IMR-90 (cell line): Measurements from ENCODE around the gene ZNF74. TPM values are rescaled to one million over a fixed set of nuclear protein-coding genes. Genes with fewer than 3 reads are reported as not detected.

Experiments
- ATAC-seq: fragments of 200-7000 bp; cut with Tn5 transposase; 2 replicates; pipeline ENCODE4 v1.9.1; 2020; ENCODE audit warnings: low read depth, mild to moderate bottlenecking, moderate library complexity
- BruUV-seq: library from RNA; stranded (reverse); fragments of 400-500 nt; replicated peaks from 2 replicates; lab custom pipeline; 2021; lab: Mats Ljungman, UMichigan
- CTCF ChIA-PET: fragments of 300-600 bp; formaldehyde crosslinking; extraction: SDS; loops from one replicate; lab custom pipeline; 2021; ENCODE audit warnings: antibody characterized with exemption; lab: Yijun Ruan, JAX
- POLR2A ChIA-PET: fragments of 300-600 bp; sonication (Branson Sonifier 250); formaldehyde crosslinking; loops from one replicate; lab custom pipeline; 2022; ENCODE audit warnings: antibody characterized with exemption; ENCODE audit not compliant: unreplicated experiment; lab: Charles Lee
- DNase-seq: peaks from one replicate; pipeline ENCODE4 v3.0.0; 2013
- H2AFZ ChIP-seq: replicated peaks from 2 replicates; pipeline ENCODE3; 2013; ENCODE audit warnings: low read length, mild to moderate bottlenecking; ENCODE audit not compliant: poor library complexity
- H2AK5ac ChIP-seq: 2 replicates; pipeline ENCODE4 v1.6.1; 2013; ENCODE audit warnings: low read depth, low read length, inconsistent platforms
- H2AK9ac ChIP-seq: replicated peaks from 2 replicates; pipeline ENCODE3; 2013; ENCODE audit warnings: mild to moderate bottlenecking, low read depth, low read length, moderate library complexity; ENCODE audit not compliant: poor library complexity
- H2BK120ac ChIP-seq: 2 replicates; pipeline ENCODE4 v1.6.1; 2013; ENCODE audit warnings: low read depth, low read length, inconsistent platforms
- H2BK15ac ChIP-seq: 3 replicates; pipeline ENCODE4 v1.6.1; 2013; ENCODE audit warnings: low read depth, low read length, inconsistent platforms
- H2BK20ac ChIP-seq: 2 replicates; pipeline ENCODE4 v1.6.1; 2013; ENCODE audit warnings: low read depth, mild to moderate bottlenecking, inconsistent platforms, low read length, moderate library complexity
- H2BK5ac ChIP-seq: 2 replicates; pipeline ENCODE4 v1.6.1; 2013; ENCODE audit warnings: mild to moderate bottlenecking, low read depth, low read length, inconsistent platforms; ENCODE audit not compliant: poor library complexity, severe bottlenecking
- H3K14ac ChIP-seq: replicated peaks from 2 replicates; pipeline ENCODE4 v1.6.1; 2013; ENCODE audit warnings: low read depth, low read length, inconsistent platforms
- H3K18ac ChIP-seq: 2 replicates; pipeline ENCODE4 v1.6.1; 2013; ENCODE audit warnings: low read depth, low read length, control low read depth
- H3K23ac ChIP-seq: 2 replicates; pipeline ENCODE4 v1.6.1; 2013; ENCODE audit warnings: low read depth, low read length, inconsistent platforms
- H3K27ac ChIP-seq: 2 replicates; pipeline ENCODE4 v1.5.1; 2013; ENCODE audit warnings: mild to moderate bottlenecking, control low read depth, low read length; ENCODE audit not compliant: insufficient read depth
- H3K27me3 ChIP-seq: 2 replicates; pipeline ENCODE4 v1.6.1; 2013; ENCODE audit warnings: low read length; ENCODE audit not compliant: control insufficient read depth, insufficient read depth
- H3K36me3 ChIP-seq: 2 replicates; pipeline ENCODE4 v1.6.1; 2013; ENCODE audit warnings: low read length, mixed read lengths; ENCODE audit not compliant: control insufficient read depth, insufficient read depth
- H3K4ac ChIP-seq: 2 replicates; pipeline ENCODE4 v1.6.1; 2013; ENCODE audit warnings: low read depth, low read length, inconsistent platforms
- H3K4me1 ChIP-seq: 2 replicates; pipeline ENCODE4 v1.6.1; 2013; ENCODE audit warnings: low read length, mixed read lengths; ENCODE audit not compliant: control insufficient read depth, insufficient read depth
- H3K4me2 ChIP-seq: 2 replicates; pipeline ENCODE4 v1.6.1; 2013; ENCODE audit warnings: low read depth, mild to moderate bottlenecking, control low read depth, low read length, moderate library complexity
- H3K4me3 ChIP-seq: 2 replicates; pipeline ENCODE4 v1.5.1; 2013; ENCODE audit warnings: low read depth, mild to moderate bottlenecking, control low read depth, low read length, moderate library complexity; ENCODE audit not compliant: insufficient read depth
- H3K56ac ChIP-seq: 2 replicates; pipeline ENCODE4 v1.6.1; 2013; ENCODE audit warnings: low read length, inconsistent platforms; ENCODE audit not compliant: insufficient read depth; ENCODE audit errors: extremely low read depth
- H3K79me1 ChIP-seq, 2 experiments: 2 replicates each; pipeline ENCODE4 v1.6.1; 2013; ENCODE audit warnings: low read length in 2 of 2, inconsistent platforms in 1 of 2, low read depth in 1 of 2
- H3K9ac ChIP-seq: 2 replicates; pipeline ENCODE4 v1.6.1; 2013; ENCODE audit warnings: low read depth, low read length, control low read depth
- H3K9me1 ChIP-seq: 2 replicates; pipeline ENCODE4 v1.6.1; 2013; ENCODE audit warnings: low read length, inconsistent platforms; ENCODE audit not compliant: insufficient read depth
- H3K9me3 ChIP-seq: 2 replicates; pipeline ENCODE4 v1.6.1; 2013; ENCODE audit warnings: low read length; ENCODE audit not compliant: control insufficient read depth, insufficient read depth
- H4K20me1 ChIP-seq: 2 replicates; pipeline ENCODE4 v1.6.1; 2013; ENCODE audit warnings: low read length, inconsistent platforms; ENCODE audit not compliant: insufficient read depth
- H4K5ac ChIP-seq: 2 replicates; pipeline ENCODE4 v1.6.1; 2013; ENCODE audit warnings: mild to moderate bottlenecking, low read depth, low read length, control low read depth
- H4K8ac ChIP-seq, 2 experiments: 2 replicates each; pipeline ENCODE4 v1.6.1; 2013; ENCODE audit warnings: low read depth in 2 of 2, low read length in 2 of 2, control low read depth in 1 of 2, inconsistent platforms in 1 of 2
- H4K91ac ChIP-seq: 2 replicates; pipeline ENCODE4 v1.6.1; 2013; ENCODE audit warnings: low read depth, low read length, inconsistent platforms; ENCODE audit not compliant: insufficient read depth
- BHLHE40 ChIP-seq: fragments of 150-350 bp; IDR thresholded peaks from 2 replicates; pipeline ENCODE4 v1.6.1; 2016; ENCODE audit warnings: mild to moderate bottlenecking, low read depth, low read length
- CEBPB ChIP-seq: IDR thresholded peaks from 2 replicates; pipeline ENCODE4 v1.6.1; 2012; ENCODE audit warnings: low read depth, low read length, improper control_type of control experiment
- CHD1 ChIP-seq: IDR thresholded peaks from 2 replicates; pipeline ENCODE4 v1.6.1; 2012; ENCODE audit warnings: low read depth, low read length, improper control_type of control experiment
- FOS ChIP-seq: fragments of 150-350 bp; IDR thresholded peaks from 2 replicates; pipeline ENCODE4 v1.6.1; 2016; ENCODE audit warnings: low read depth, low read length
- MAFK ChIP-seq: IDR thresholded peaks from 2 replicates; pipeline ENCODE4 v1.6.1; 2012; ENCODE audit warnings: low read depth, low read length, improper control_type of control experiment
- MAZ ChIP-seq: IDR thresholded peaks from 2 replicates; pipeline ENCODE4 v1.6.1; 2012; ENCODE audit warnings: low read depth, mild to moderate bottlenecking, low read length, improper control_type of control experiment, moderate library complexity, borderline replicate concordance
- MXI1 ChIP-seq: IDR thresholded peaks from 2 replicates; pipeline ENCODE4 v1.6.1; 2012; ENCODE audit warnings: low read depth, mild to moderate bottlenecking, low read length, moderate library complexity, borderline replicate concordance
- NFE2L2 ChIP-seq: fragments of 150-350 bp; IDR thresholded peaks from 2 replicates; pipeline ENCODE4 v1.6.1; 2016; ENCODE audit warnings: low read depth, mild to moderate bottlenecking, low read length
- POLR2A ChIP-seq: IDR thresholded peaks from 2 replicates; pipeline ENCODE4 v1.6.1; 2012; ENCODE audit warnings: mild to moderate bottlenecking, low read depth, low read length
- RAD21 ChIP-seq: IDR thresholded peaks from 2 replicates; pipeline ENCODE4 v1.6.1; 2012; ENCODE audit warnings: low read length, improper control_type of control experiment
- RCOR1 ChIP-seq: IDR thresholded peaks from 2 replicates; pipeline ENCODE4 v1.6.1; 2012; ENCODE audit warnings: mild to moderate bottlenecking, low read length, improper control_type of control experiment; ENCODE audit not compliant: insufficient replicate concordance
- SMC3 ChIP-seq: fragments of 150-350 bp; IDR thresholded peaks from 2 replicates; pipeline ENCODE4 v1.6.1; 2016; ENCODE audit warnings: low read depth, mild to moderate bottlenecking, antibody characterized with exemption, low read length, moderate library complexity
- WGBS, 2 experiments: methylation state at CpG; one replicate each; pipeline versions ENCODE4 v1.1.5 to v1.1.7; 2013; ENCODE audit warnings: missing lambda C conversion rate in 2 of 2; ENCODE audit not compliant: insufficient read length in 1 of 2; ENCODE audit errors: extremely low coverage in 2 of 2; 5-methylcytosine and 5-hydroxymethylcytosine counted together
- dilution Hi-C: fragments of 300-500 bp; cut with HindIII; formaldehyde crosslinking; loops from one replicate; pipeline ENCODE4 v1.14.3; 2018; ENCODE audit warnings: low sequenced_read_pairs; ENCODE audit not compliant: unreplicated experiment
- in situ Hi-C: fragments of 300-500 bp; cut with MboI; formaldehyde crosslinking; loops from 3 replicates; pipeline ENCODE4 v1.14.3; 2019; ENCODE audit warnings: low sequenced_read_pairs, inconsistent platforms, mixed read lengths
- intact Hi-C: fragments of 100-400 bp; cut with micrococcal nuclease; formaldehyde crosslinking; loops from 2 replicates; pipeline ENCODE4 v1.10.0; 2022
- polyA plus RNA-seq, 3 experiments: library from polyadenylated mRNA; depleted of rRNA; stranded (reverse); fragments of >200 nt; gene quantifications; 2 replicates each; pipeline ENCODE4 v1.2.3, GENCODE V29; 2012; ENCODE audit warnings: low replicate concordance in 1 of 3
- total RNA-seq: library from RNA; depleted of rRNA; stranded (reverse); fragments of >200 nt; gene quantifications from 2 replicates; pipeline ENCODE4 v1.2.3, GENCODE V29; 2012
- TF ChIP-seq, protein P1 (sequence below): fragments of 150-350 bp; IDR thresholded peaks from 2 replicates; pipeline ENCODE4 v1.6.1; 2016; ENCODE audit warnings: low read depth, mild to moderate bottlenecking, low read length, moderate library complexity, borderline replicate concordance
- TF ChIP-seq, protein P2 (sequence below): conservative IDR thresholded peaks from 2 replicates; pipeline ENCODE4 v1.5.1; 2012; ENCODE audit warnings: mild to moderate bottlenecking, low read depth, low read length, improper control_type of control experiment
- TF ChIP-seq, protein P3 (sequence below): fragments of 150-350 bp; IDR thresholded peaks from 2 replicates; pipeline ENCODE4 v1.6.1; 2017; ENCODE audit warnings: mild to moderate bottlenecking, antibody characterized with exemption, low read length, low read depth

ZNF74 gene
- total and polyA plus RNA-seq, 2 of the 4 experiments (the other 2 are of a cell fraction) = 7.5 to 8.4 TPM

DNA sequence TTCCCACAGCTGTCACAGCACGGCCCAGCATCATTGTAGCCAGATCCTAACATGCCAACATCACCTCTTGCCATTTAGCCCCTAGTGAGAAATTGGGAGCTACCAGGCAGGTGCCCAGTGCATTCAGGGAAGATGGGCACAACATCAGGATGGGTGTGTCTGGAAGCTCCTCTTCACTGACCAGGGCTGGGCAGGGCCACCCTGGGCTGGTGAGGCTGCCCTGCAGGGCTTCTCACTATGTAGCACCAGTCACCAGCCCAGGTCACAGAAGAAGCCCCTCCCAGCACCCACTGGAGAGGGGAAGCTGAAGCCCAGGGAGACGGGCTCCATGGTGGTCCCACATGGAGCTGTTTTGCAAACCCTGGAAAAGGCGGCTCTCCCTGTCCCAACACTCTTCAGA, 13.9 kb downstream of the ZNF74 start:
- H3K23ac ChIP-seq = no peak overlapping the region
- H2AK5ac ChIP-seq = no peak overlapping the region
- H2BK120ac ChIP-seq = no peak overlapping the region
- H3K9me3 ChIP-seq = no peaks in the 10 kb centered on the region
- no peak overlapping the region for H3K4me3 ChIP-seq
- intact Hi-C loops = no loop called here
- H4K20me1 ChIP-seq = no peaks in the 10 kb centered on the region; the same call in 1 of the 2 replicates
- H4K5ac ChIP-seq = no peak overlapping the region
- no CpG with 5 or more reads among the region's 3 CpGs for WGBS, 2 experiments
- in situ Hi-C loops = no loop called here
- peaks cover 38% of the 10 kb centered on the region for H3K36me3 ChIP-seq
- H3K18ac ChIP-seq = no peak overlapping the region
- H3K4me1 ChIP-seq = no peaks in the 10 kb centered on the region
- H4K8ac ChIP-seq = no peak overlapping the region
- TF ChIP-seq RCOR1 (no peak), NFE2L2 (no peak), CHD1 (no peak), FOS (no peak), CEBPB (no peak), BHLHE40 (no peak), RAD21 (no peak), SMC3 (no peak), MXI1 (no peak), MAZ (no peak), POLR2A (no peak), MAFK (no peak)
- TF ChIP-seq, protein P1, sequence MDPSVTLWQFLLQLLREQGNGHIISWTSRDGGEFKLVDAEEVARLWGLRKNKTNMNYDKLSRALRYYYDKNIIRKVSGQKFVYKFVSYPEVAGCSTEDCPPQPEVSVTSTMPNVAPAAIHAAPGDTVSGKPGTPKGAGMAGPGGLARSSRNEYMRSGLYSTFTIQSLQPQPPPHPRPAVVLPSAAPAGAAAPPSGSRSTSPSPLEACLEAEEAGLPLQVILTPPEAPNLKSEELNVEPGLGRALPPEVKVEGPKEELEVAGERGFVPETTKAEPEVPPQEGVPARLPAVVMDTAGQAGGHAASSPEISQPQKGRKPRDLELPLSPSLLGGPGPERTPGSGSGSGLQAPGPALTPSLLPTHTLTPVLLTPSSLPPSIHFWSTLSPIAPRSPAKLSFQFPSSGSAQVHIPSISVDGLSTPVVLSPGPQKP = no peak
- TF ChIP-seq, protein P2, sequence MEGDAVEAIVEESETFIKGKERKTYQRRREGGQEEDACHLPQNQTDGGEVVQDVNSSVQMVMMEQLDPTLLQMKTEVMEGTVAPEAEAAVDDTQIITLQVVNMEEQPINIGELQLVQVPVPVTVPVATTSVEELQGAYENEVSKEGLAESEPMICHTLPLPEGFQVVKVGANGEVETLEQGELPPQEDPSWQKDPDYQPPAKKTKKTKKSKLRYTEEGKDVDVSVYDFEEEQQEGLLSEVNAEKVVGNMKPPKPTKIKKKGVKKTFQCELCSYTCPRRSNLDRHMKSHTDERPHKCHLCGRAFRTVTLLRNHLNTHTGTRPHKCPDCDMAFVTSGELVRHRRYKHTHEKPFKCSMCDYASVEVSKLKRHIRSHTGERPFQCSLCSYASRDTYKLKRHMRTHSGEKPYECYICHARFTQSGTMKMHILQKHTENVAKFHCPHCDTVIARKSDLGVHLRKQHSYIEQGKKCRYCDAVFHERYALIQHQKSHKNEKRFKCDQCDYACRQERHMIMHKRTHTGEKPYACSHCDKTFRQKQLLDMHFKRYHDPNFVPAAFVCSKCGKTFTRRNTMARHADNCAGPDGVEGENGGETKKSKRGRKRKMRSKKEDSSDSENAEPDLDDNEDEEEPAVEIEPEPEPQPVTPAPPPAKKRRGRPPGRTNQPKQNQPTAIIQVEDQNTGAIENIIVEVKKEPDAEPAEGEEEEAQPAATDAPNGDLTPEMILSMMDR = no peak
- TF ChIP-seq, protein P3, sequence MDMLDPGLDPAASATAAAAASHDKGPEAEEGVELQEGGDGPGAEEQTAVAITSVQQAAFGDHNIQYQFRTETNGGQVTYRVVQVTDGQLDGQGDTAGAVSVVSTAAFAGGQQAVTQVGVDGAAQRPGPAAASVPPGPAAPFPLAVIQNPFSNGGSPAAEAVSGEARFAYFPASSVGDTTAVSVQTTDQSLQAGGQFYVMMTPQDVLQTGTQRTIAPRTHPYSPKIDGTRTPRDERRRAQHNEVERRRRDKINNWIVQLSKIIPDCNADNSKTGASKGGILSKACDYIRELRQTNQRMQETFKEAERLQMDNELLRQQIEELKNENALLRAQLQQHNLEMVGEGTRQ = no peak
- dilution Hi-C loops = no loop called here
- H3K56ac ChIP-seq = no peak overlapping the region
- BruUV-seq = no TSS peak
- no peak overlapping the region for H4K91ac ChIP-seq
- no peak overlapping the region for H2AK9ac ChIP-seq
- H3K4ac ChIP-seq = no peak overlapping the region
- no peak for ATAC-seq
- no peak overlapping the region for H2BK15ac ChIP-seq
- no peaks in the 10 kb centered on the region for H3K79me1 ChIP-seq
- H3K14ac ChIP-seq = no peak overlapping the region
- no peak for DNase-seq
- ChIA-PET POLR2A (no interaction called here), CTCF (interaction anchor here (0.5 kb wide), 1 partner anchor 312 kb away, joined by 7 read pairs; no protein-coding TSS in a partner anchor)
- no peak overlapping the region for H3K4me2 ChIP-seq
- no peak overlapping the region for H3K9ac ChIP-seq
- H3K27ac ChIP-seq = no peak overlapping the region
- no peaks in the 10 kb centered on the region for H3K27me3 ChIP-seq
- no peak overlapping the region for H2BK20ac ChIP-seq
- H3K9me1 ChIP-seq = peaks cover 12% of the 10 kb centered on the region; the same call in 1 of the 2 replicates
- H2AFZ ChIP-seq = no peak overlapping the region
- no peak overlapping the region for H2BK5ac ChIP-seq
